GM12878 (cell line): Measurements from ENCODE around the gene SYT14. TPM values are rescaled to one million over a fixed set of nuclear protein-coding genes. Genes with fewer than 3 reads are reported as not detected.

Experiments used
- ATAC-seq: fragments of 200-7000 bp; cut with Tn5 transposase; 3 replicates; pipeline ENCODE4 v1.9.1; 2020; ENCODE audit warnings: mild to moderate bottlenecking, moderate library complexity
- BruUV-seq: library from RNA; stranded (reverse); fragments of 400-500 nt; replicated peaks from 2 replicates; lab custom pipeline; 2021; lab: Mats Ljungman, UMichigan
- CTCF ChIA-PET: fragments of 300-600 bp; sonication (Branson Sonifier 250); formaldehyde crosslinking; extraction: SDS; loops from one replicate; lab custom pipeline; 2021; ENCODE audit warnings: inconsistent platforms; lab: Yijun Ruan, JAX
- POLR2A ChIA-PET: fragments of 350-600 bp; formaldehyde crosslinking; extraction: SDS; loops from one replicate; lab custom pipeline; 2021; ENCODE audit warnings: inconsistent platforms; lab: Charles Lee
- RAD21 ChIA-PET: fragments of 300-600 bp; sonication (Branson Sonifier 250); formaldehyde crosslinking; loops from one replicate; lab custom pipeline; 2023; ENCODE audit warnings: antibody characterized with exemption; ENCODE audit not compliant: unreplicated experiment; lab: Charles Lee
- SMC1A ChIA-PET: fragments of 300-600 bp; sonication (Branson Sonifier 250); formaldehyde crosslinking; loops from one replicate; lab custom pipeline; 2023; ENCODE audit not compliant: unreplicated experiment, uncharacterized antibody; lab: Charles Lee
- DNase-seq: peaks from one replicate; pipeline ENCODE4 v3.0.0-alpha.2; 2011; ENCODE audit warnings: low read depth, low spot score
- FAIRE-seq: peaks from 3 replicates; lab custom pipeline; 2011; peaks lifted over from hg19 to GRCh38; lab: Jason Lieb, UNC
- H2AFZ ChIP-seq: 2 replicates; pipeline ENCODE4 v1.6.0; 2011; ENCODE audit warnings: low read depth, low read length, control low read depth; ENCODE audit not compliant: control insufficient read depth
- H3K27ac ChIP-seq: 2 replicates; pipeline ENCODE4 v1.5.1; 2011; ENCODE audit warnings: control low read depth; ENCODE audit not compliant: control insufficient read depth, insufficient read depth
- H3K27me3 ChIP-seq, 2 experiments: replicated peaks in 1 of 2; 2 replicates each; pipeline versions ENCODE4 v1.6.0 to v1.6.1; 2011; ENCODE audit warnings: low read length in 1 of 2; ENCODE audit not compliant: control insufficient read depth in 2 of 2, insufficient read depth in 2 of 2
- H3K36me3 ChIP-seq, 2 experiments: 2 replicates each; pipeline ENCODE4 v1.5.1; 2011; ENCODE audit warnings: low read length in 1 of 2; ENCODE audit not compliant: control insufficient read depth in 2 of 2, insufficient read depth in 2 of 2
- H3K4me1 ChIP-seq: 2 replicates; pipeline ENCODE4 v1.6.1; 2011; ENCODE audit warnings: mild to moderate bottlenecking, low read length, moderate library complexity, mixed read lengths; ENCODE audit not compliant: control insufficient read depth, insufficient read depth
- H3K4me2 ChIP-seq: 2 replicates; pipeline ENCODE4 v1.6.0; 2011; ENCODE audit warnings: control low read depth; ENCODE audit not compliant: control insufficient read depth, insufficient read depth
- H3K4me3 ChIP-seq: fragments of 200-600 bp; sonication (generic); 2 replicates; pipeline ENCODE4 v1.5.1; 2016
- H3K79me2 ChIP-seq: 2 replicates; pipeline ENCODE4 v1.6.0; 2011; ENCODE audit warnings: low read length; ENCODE audit not compliant: control insufficient read depth, insufficient read depth
- H3K9ac ChIP-seq: 2 replicates; pipeline ENCODE4 v1.8.0; 2011; ENCODE audit warnings: low read length, control low read depth, mixed read lengths; ENCODE audit not compliant: control insufficient read depth, insufficient read depth
- H3K9me3 ChIP-seq: replicated peaks from 3 replicates; pipeline ENCODE4 v1.5.1; 2011; ENCODE audit warnings: mild to moderate bottlenecking, low read length; ENCODE audit not compliant: control insufficient read depth, insufficient read depth
- H4K20me1 ChIP-seq: 2 replicates; pipeline ENCODE4 v1.6.0; 2011; ENCODE audit not compliant: control insufficient read depth, insufficient read depth
- FOXK2 ChIP-seq: fragments of 450-650 bp; IDR thresholded peaks from 2 replicates; pipeline ENCODE4 v1.6.1; 2017; ENCODE audit warnings: mild to moderate bottlenecking, moderate library complexity
- JUNB ChIP-seq: IDR thresholded peaks from 2 replicates; pipeline ENCODE4 v1.6.1; 2016; ENCODE audit warnings: antibody characterized with exemption, mild to moderate bottlenecking
- KAT2A ChIP-seq: conservative IDR thresholded peaks from 2 replicates; pipeline ENCODE4 v1.6.1; 2011; ENCODE audit warnings: low read depth, low read length; ENCODE audit not compliant: control insufficient read depth
- MTA2 ChIP-seq: fragments of 450-650 bp; IDR thresholded peaks from 2 replicates; pipeline ENCODE4 v1.6.1; 2016; ENCODE audit warnings: low read depth, mild to moderate bottlenecking, moderate library complexity
- PML ChIP-seq: IDR thresholded peaks from 2 replicates; pipeline ENCODE4 v1.6.1; 2012; ENCODE audit warnings: low read length, inconsistent platforms
- RAD21 ChIP-seq: IDR thresholded peaks from 2 replicates; pipeline ENCODE4 v1.6.1; 2011; ENCODE audit warnings: mild to moderate bottlenecking, low read depth, low read length, moderate library complexity; ENCODE audit not compliant: insufficient read depth
- SRF ChIP-seq, 2 experiments: IDR thresholded peaks; 2 replicates each; pipeline ENCODE4 v1.6.1; 2011; ENCODE audit warnings: low read depth in 2 of 2, low read length in 2 of 2, mild to moderate bottlenecking in 1 of 2, moderate library complexity in 1 of 2
- TBL1XR1 ChIP-seq: IDR thresholded peaks from 2 replicates; pipeline ENCODE4 v1.6.1; 2012; ENCODE audit warnings: low read depth, low read length, improper control_type of control experiment
- TCF12 ChIP-seq: IDR thresholded peaks from 2 replicates; pipeline ENCODE4 v1.6.1; 2011; ENCODE audit warnings: low read depth, mild to moderate bottlenecking, low read length
- WGBS: methylation state at CpG from one replicate; pipeline ENCODE4 v1.1.6; 2016; ENCODE audit warnings: low lambda C conversion rate; ENCODE audit not compliant: insufficient replicate concordance, insufficient coverage; ENCODE audit errors: missing lambda C conversion rate; 5-methylcytosine and 5-hydroxymethylcytosine counted together
- in situ Hi-C: fragments of 300-500 bp; cut with MboI; formaldehyde crosslinking; loops from 9 replicates; pipeline ENCODE4 v1.14.3; 2018; ENCODE audit warnings: mixed read lengths
- intact Hi-C: fragments of 100-400 bp; cut with micrococcal nuclease; formaldehyde crosslinking; loops from one replicate; pipeline ENCODE4 v1.14.2; 2022; ENCODE audit not compliant: unreplicated experiment
- polyA plus RNA-seq, 11 experiments: library from polyadenylated mRNA; depleted of rRNA in 4 of 11; unstranded in 6 of 11; stranded (reverse) in 5 of 11; fragments of >200 nt; fragmentation: Nextera tagmentation in 4 of 11; fragmentation: Illumina TruSeq in 1 of 11; extraction: Ambion mirVana in 4 of 11; extraction: Trizol in 1 of 11; gene quantifications; 1 replicate in 1 of 11; 2 replicates in 10 of 11; pipeline versions ENCODE4 v1.2.1 to v1.2.3, GENCODE V29; 2011 to 2016; ENCODE audit warnings: inconsistent platforms in 2 of 11, missing spikeins in 2 of 11, low read depth in 1 of 11
- total RNA-seq, 4 experiments: library from RNA; depleted of rRNA in 3 of 4; stranded (reverse); fragments of >200 nt in 3 of 4; fragmentation: Illumina TruSeq in 1 of 4; extraction: Trizol in 1 of 4; gene quantifications; 2 replicates each; pipeline versions ENCODE4 v1.2.1 to v1.2.3, GENCODE V29; 2013 to 2021
- TF ChIP-seq, protein P1 (sequence below): IDR thresholded peaks from 2 replicates; pipeline ENCODE4 v1.6.1; 2011; ENCODE audit warnings: mild to moderate bottlenecking, low read depth, low read length, moderate library complexity; ENCODE audit not compliant: insufficient replicate concordance
- TF ChIP-seq, protein P2 (sequence below): fragments of 450-650 bp; formaldehyde crosslinking; IDR thresholded peaks from 2 replicates; pipeline ENCODE4 v1.5.0; 2022; ENCODE audit warnings: mild to moderate bottlenecking, missing genetic modification characterization
- TF ChIP-seq, protein P3 (sequence below): fragments of 450-650 bp; IDR thresholded peaks from 2 replicates; pipeline ENCODE4 v1.6.1; 2017; ENCODE audit warnings: borderline replicate concordance
- TF ChIP-seq, protein P4 (sequence below): fragments of 150-350 bp; IDR thresholded peaks from 2 replicates; pipeline ENCODE4 v1.6.1; 2016; ENCODE audit warnings: low read depth, low read length

SYT14 gene
- total and polyA plus RNA-seq, 10 of the 15 experiments (the other 5 are each of a cell fraction or from before 2014, with no cell fraction given), result under 0.01 TPM; not detected in 9

GRCh38 chr1:209926045-209926444 lies 12.0 kb upstream of the SYT14 start:
- DNase-seq (no peak), ATAC-seq (no peak), FAIRE-seq (no peak)
- Histone ChIP-seq H3K4me1 (no peaks in the 10 kb centered on the region), H3K79me2 (no peaks in the 10 kb centered on the region), H4K20me1 (no peaks in the 10 kb centered on the region), H3K27me3 (no peaks in the 10 kb centered on the region), H3K9me3 (no peaks in the 10 kb centered on the region), H3K27ac (no peak overlapping the region), H3K4me3 (no peak overlapping the region), H2AFZ (no peak overlapping the region), H3K9ac (no peak overlapping the region), H3K36me3 (no peaks in the 10 kb centered on the region), H3K4me2 (no peak overlapping the region)
- WGBS, result 2% methylated on average over 3 of the region's 3 CpGs
- intact Hi-C loops (no loop called here), in situ Hi-C loops (no loop called here)
- RAD21 ChIA-PET, result no interaction called here
- CTCF ChIA-PET, result no interaction called here
- POLR2A ChIA-PET, result no interaction called here
- SMC1A ChIA-PET, result no interaction called here
- no TSS peak for BruUV-seq
- TF ChIP-seq MTA2 (no peak), PML (no peak), FOXK2 (no peak), KAT2A (no peak), JUNB (no peak), RAD21 (no peak), TBL1XR1 (no peak), TCF12 (no peak), SRF (IDR thresholded peaks at IDR 0.05; ENCODE audit: low read depth in 2 of 2, low read length in 2 of 2) (no peak)
- TF ChIP-seq, protein P1, sequence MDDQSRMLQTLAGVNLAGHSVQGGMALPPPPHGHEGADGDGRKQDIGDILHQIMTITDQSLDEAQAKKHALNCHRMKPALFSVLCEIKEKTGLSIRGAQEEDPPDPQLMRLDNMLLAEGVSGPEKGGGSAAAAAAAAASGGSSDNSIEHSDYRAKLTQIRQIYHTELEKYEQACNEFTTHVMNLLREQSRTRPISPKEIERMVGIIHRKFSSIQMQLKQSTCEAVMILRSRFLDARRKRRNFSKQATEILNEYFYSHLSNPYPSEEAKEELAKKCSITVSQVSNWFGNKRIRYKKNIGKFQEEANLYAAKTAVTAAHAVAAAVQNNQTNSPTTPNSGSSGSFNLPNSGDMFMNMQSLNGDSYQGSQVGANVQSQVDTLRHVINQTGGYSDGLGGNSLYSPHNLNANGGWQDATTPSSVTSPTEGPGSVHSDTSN, result no peak
- TF ChIP-seq, protein P2, sequence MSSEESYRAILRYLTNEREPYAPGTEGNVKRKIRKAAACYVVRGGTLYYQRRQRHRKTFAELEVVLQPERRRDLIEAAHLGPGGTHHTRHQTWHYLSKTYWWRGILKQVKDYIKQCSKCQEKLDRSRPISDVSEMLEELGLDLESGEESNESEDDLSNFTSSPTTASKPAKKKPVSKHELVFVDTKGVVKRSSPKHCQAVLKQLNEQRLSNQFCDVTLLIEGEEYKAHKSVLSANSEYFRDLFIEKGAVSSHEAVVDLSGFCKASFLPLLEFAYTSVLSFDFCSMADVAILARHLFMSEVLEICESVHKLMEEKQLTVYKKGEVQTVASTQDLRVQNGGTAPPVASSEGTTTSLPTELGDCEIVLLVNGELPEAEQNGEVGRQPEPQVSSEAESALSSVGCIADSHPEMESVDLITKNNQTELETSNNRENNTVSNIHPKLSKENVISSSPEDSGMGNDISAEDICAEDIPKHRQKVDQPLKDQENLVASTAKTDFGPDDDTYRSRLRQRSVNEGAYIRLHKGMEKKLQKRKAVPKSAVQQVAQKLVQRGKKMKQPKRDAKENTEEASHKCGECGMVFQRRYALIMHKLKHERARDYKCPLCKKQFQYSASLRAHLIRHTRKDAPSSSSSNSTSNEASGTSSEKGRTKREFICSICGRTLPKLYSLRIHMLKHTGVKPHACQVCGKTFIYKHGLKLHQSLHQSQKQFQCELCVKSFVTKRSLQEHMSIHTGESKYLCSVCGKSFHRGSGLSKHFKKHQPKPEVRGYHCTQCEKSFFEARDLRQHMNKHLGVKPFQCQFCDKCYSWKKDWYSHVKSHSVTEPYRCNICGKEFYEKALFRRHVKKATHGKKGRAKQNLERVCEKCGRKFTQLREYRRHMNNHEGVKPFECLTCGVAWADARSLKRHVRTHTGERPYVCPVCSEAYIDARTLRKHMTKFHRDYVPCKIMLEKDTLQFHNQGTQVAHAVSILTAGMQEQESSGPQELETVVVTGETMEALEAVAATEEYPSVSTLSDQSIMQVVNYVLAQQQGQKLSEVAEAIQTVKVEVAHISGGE (CRISPR knock-in tag), result no peak
- TF ChIP-seq, protein P3, sequence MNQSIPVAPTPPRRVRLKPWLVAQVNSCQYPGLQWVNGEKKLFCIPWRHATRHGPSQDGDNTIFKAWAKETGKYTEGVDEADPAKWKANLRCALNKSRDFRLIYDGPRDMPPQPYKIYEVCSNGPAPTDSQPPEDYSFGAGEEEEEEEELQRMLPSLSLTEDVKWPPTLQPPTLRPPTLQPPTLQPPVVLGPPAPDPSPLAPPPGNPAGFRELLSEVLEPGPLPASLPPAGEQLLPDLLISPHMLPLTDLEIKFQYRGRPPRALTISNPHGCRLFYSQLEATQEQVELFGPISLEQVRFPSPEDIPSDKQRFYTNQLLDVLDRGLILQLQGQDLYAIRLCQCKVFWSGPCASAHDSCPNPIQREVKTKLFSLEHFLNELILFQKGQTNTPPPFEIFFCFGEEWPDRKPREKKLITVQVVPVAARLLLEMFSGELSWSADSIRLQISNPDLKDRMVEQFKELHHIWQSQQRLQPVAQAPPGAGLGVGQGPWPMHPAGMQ, result no peak
- TF ChIP-seq, protein P4, sequence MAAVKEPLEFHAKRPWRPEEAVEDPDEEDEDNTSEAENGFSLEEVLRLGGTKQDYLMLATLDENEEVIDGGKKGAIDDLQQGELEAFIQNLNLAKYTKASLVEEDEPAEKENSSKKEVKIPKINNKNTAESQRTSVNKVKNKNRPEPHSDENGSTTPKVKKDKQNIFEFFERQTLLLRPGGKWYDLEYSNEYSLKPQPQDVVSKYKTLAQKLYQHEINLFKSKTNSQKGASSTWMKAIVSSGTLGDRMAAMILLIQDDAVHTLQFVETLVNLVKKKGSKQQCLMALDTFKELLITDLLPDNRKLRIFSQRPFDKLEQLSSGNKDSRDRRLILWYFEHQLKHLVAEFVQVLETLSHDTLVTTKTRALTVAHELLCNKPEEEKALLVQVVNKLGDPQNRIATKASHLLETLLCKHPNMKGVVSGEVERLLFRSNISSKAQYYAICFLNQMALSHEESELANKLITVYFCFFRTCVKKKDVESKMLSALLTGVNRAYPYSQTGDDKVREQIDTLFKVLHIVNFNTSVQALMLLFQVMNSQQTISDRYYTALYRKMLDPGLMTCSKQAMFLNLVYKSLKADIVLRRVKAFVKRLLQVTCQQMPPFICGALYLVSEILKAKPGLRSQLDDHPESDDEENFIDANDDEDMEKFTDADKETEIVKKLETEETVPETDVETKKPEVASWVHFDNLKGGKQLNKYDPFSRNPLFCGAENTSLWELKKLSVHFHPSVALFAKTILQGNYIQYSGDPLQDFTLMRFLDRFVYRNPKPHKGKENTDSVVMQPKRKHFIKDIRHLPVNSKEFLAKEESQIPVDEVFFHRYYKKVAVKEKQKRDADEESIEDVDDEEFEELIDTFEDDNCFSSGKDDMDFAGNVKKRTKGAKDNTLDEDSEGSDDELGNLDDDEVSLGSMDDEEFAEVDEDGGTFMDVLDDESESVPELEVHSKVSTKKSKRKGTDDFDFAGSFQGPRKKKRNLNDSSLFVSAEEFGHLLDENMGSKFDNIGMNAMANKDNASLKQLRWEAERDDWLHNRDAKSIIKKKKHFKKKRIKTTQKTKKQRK, result no peak
